ENCODE measurements around the gene WNK1. TPM values are rescaled to one million over a fixed set of nuclear protein-coding genes. Genes with fewer than 3 reads are reported as not detected.

The WNK1 gene
- total and polyA plus RNA-seq, 2 of the 8 experiments (the other 6 are each of a cell fraction or from before 2014, with no cell fraction given), result 88.2 to 157 TPM

DNA sequence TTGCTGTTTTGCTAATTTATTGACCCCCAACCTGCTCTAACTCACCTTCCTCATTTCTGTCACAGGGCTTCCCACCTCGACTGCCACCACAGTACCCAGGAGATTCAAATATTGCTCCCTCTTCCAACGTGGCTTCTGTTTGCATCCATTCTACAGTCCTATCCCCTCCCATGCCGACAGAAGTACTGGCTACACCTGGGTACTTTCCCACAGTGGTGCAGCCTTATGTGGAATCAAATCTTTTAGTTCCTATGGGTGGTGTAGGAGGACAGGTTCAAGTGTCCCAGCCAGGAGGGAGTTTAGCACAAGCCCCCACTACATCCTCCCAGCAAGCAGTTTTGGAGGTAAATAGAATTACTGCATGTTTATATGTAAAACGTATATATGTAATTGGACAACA, 128.3 kb downstream of the WNK1 start:
- Histone ChIP-seq H3K27ac (ENCODE audit: low read depth, low read length) (no peak overlapping the region), H3K56ac (replicated peaks; ENCODE audit: insufficient read length, low read depth, low read length) (no peak overlapping the region), H2BK5ac (ENCODE audit: low read depth, low read length) (no peak overlapping the region), H2BK120ac (replicated peaks; ENCODE audit: low read depth, low read length) (no peak overlapping the region), H3K4ac (replicated peaks; ENCODE audit: insufficient read length, low read depth, low read length) (no peak overlapping the region), H3K27me3 (replicated peaks in 1 of 4; ENCODE audit: control insufficient read depth in 3 of 4, extremely low read depth in 1 of 4, insufficient read depth in 3 of 4, low read length in 3 of 4) (no peaks in the 10 kb centered on the region), H3K79me2 (ENCODE audit: control insufficient read depth in 1 of 2, insufficient read depth in 2 of 2, low read length in 2 of 2) (no peaks in the 10 kb centered on the region), H3K9ac (replicated peaks in 1 of 4; ENCODE audit: extremely low read depth in 1 of 4, low read depth in 3 of 4, low read length in 3 of 4) (no peak overlapping the region), H3K9me3 (ENCODE audit: insufficient read depth in 2 of 2, low read depth in 1 of 2, low read length in 1 of 2) (no peaks in the 10 kb centered on the region), H2AFZ (ENCODE audit: low read length) (no peak overlapping the region), H4K8ac (ENCODE audit: extremely low read depth, insufficient read depth, low read length) (no peak overlapping the region; the same call in 1 of the 2 replicates), H4K91ac (replicated peaks; ENCODE audit: insufficient read length, low read length) (no peak overlapping the region), H3K23me2 (ENCODE audit: low read depth, low read length) (no peaks in the 10 kb centered on the region; the same call in 1 of the 2 replicates), H3K36me3 (ENCODE audit: control insufficient read depth in 2 of 4, insufficient read depth in 4 of 4, low read length in 3 of 4) (peaks cover 33 to 70% (median 59%) of the 10 kb centered on the region in 4 experiments), H2BK20ac (ENCODE audit: low read length) (no peak overlapping the region), H3K4me3 (ENCODE audit: extremely low read depth in 1 of 4, insufficient read depth in 2 of 4, low read depth in 3 of 4, low read length in 4 of 4) (no peak overlapping the region), H4K5ac (ENCODE audit: insufficient read length, low read depth, low read length) (no peak overlapping the region), H3K79me1 (ENCODE audit: low read depth, low read length) (peaks cover 2% of the 10 kb centered on the region; the same call in 1 of the 2 replicates), H2BK12ac (ENCODE audit: low read depth, low read length) (no peak overlapping the region), H2BK15ac (ENCODE audit: low read length) (no peak overlapping the region), H3K23ac (ENCODE audit: insufficient read length) (no peak overlapping the region), H3K4me1 (replicated peaks in 1 of 4; ENCODE audit: control insufficient read depth in 3 of 4, insufficient read depth in 4 of 4, low read length in 3 of 4) (no peaks in the 10 kb centered on the region), H4K20me1 (replicated peaks in 1 of 2; ENCODE audit: control insufficient read depth in 1 of 2, insufficient read depth in 2 of 2, low read length in 2 of 2) (peaks cover 0 to 2% of the 10 kb centered on the region in 2 experiments), H3K14ac (ENCODE audit: insufficient read length) (no peak overlapping the region), H3K18ac (ENCODE audit: extremely low read depth, low read length) (no peak overlapping the region), H2AK5ac (ENCODE audit: low read depth, low read length) (no peak overlapping the region), H3K4me2 (ENCODE audit: insufficient read depth in 1 of 2, low read depth in 2 of 2, low read length in 2 of 2) (no peak overlapping the region)
- 84% methylated on average over 4 of the region's 4 CpGs; no CpG with 5 or more reads in 1 of the 2 experiments for WGBS, 2 experiments (ENCODE audit: extremely low coverage in 1 of 2, insufficient coverage in 1 of 2, insufficient read length in 1 of 2, insufficient replicate concordance in 2 of 2, low coverage in 1 of 2, low lambda C conversion rate in 2 of 2, missing lambda C conversion rate in 1 of 2)
- CTCF ChIA-PET (ENCODE audit: partially characterized antibody), result no interaction called here
- FAIRE-seq, result no peak
- POLR2A ChIA-PET (ENCODE audit: partially characterized antibody), result interaction anchor here (0.6 kb wide), 1 partner anchor 83 kb away, joined by 3 read pairs; no protein-coding TSS in a partner anchor
- no peak for DNase-seq (ENCODE audit: low read depth in 1 of 2, low spot score in 2 of 2)
- TF ChIP-seq HDAC2 (IDR thresholded peaks at IDR 0.05; ENCODE audit: borderline replicate concordance in 1 of 2, low read depth in 2 of 2, low read length in 2 of 2) (no peak), KDM1A (IDR thresholded peaks at IDR 0.05; ENCODE audit: borderline replicate concordance, low read length) (no peak), SP1 (IDR thresholded peaks at IDR 0.05; ENCODE audit: low read depth, low read length) (no peak), EP300 (IDR thresholded peaks at IDR 0.05; ENCODE audit: borderline replicate concordance in 1 of 2, low read depth in 2 of 2, low read length in 2 of 2) (no peak), RXRA (IDR thresholded peaks at IDR 0.05; ENCODE audit: insufficient read depth, low read depth, low read length) (no peak), SP2 (IDR thresholded peaks at IDR 0.05; ENCODE audit: low read length) (no peak), POU5F1 (IDR thresholded peaks at IDR 0.05; ENCODE audit: low read depth, low read length) (no peak), TAF1 (IDR thresholded peaks at IDR 0.05; ENCODE audit: low read depth, low read length) (no peak)
- TF ChIP-seq, protein P1, sequence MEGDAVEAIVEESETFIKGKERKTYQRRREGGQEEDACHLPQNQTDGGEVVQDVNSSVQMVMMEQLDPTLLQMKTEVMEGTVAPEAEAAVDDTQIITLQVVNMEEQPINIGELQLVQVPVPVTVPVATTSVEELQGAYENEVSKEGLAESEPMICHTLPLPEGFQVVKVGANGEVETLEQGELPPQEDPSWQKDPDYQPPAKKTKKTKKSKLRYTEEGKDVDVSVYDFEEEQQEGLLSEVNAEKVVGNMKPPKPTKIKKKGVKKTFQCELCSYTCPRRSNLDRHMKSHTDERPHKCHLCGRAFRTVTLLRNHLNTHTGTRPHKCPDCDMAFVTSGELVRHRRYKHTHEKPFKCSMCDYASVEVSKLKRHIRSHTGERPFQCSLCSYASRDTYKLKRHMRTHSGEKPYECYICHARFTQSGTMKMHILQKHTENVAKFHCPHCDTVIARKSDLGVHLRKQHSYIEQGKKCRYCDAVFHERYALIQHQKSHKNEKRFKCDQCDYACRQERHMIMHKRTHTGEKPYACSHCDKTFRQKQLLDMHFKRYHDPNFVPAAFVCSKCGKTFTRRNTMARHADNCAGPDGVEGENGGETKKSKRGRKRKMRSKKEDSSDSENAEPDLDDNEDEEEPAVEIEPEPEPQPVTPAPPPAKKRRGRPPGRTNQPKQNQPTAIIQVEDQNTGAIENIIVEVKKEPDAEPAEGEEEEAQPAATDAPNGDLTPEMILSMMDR (IDR thresholded peaks at IDR 0.05; ENCODE audit: control extremely low read depth in 1 of 3, insufficient read depth in 1 of 3, low read depth in 1 of 3, low read length in 3 of 3), result no peak
- TF ChIP-seq, protein P2, sequence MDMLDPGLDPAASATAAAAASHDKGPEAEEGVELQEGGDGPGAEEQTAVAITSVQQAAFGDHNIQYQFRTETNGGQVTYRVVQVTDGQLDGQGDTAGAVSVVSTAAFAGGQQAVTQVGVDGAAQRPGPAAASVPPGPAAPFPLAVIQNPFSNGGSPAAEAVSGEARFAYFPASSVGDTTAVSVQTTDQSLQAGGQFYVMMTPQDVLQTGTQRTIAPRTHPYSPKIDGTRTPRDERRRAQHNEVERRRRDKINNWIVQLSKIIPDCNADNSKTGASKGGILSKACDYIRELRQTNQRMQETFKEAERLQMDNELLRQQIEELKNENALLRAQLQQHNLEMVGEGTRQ (IDR thresholded peaks at IDR 0.05; ENCODE audit: low read length), result no peak

Measured in H1 (cell line).